Measurements from ENCODE around the gene AIG1. TPM values are rescaled to one million over a fixed set of nuclear protein-coding genes. Genes with fewer than 3 reads are reported as not detected.
"Not testable (repeated sequence)": the region's sequence is repeated elsewhere in the genome, so short reads cannot be mapped to it uniquely, and the experiment has no call there.

The AIG1 gene
- total RNA-seq, 1 donor from 2014 or later = 81.5 TPM

DNA sequence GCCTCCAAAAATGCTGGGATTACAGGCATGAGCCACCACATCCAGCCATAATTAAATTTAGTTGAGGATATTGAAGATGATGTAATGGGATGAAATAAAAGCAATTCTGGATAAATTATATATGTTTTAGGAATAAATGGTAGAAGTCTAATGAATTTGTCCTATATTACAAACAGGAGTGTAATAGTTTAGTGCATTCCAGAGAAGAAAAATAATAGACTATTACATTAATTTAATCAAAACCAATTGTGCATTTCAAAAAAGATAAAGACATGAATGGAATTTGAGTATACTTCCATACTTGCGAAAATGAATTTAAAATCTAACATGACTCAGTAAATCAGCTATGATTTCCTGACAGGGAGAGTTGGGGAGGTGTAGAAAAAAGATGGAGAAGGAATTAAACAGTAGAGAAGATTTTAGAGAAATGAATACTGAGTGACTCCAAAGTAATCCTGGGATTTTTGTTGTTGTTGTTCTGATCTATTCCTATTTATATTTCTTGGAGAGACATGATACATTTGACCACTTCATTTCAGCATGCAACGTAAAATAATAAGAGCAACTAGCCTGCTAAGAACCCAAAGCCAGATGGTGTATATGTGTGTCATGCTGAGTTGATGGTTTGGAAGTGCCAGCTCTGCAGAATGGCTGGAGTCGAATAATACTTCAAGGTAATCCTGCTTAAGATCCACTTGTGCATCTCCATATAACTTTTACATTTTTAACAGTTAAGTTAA is 67.4 kb downstream of the AIG1 start:
- DNase-seq (ENCODE audit: low spot score) = no peak

- no peak for DNase-seq (ENCODE audit: low spot score)
These were observed 68.0 kb downstream of the AIG1 start for GRCh38 chr6:143128681-143129015.

- no peak for DNase-seq (ENCODE audit: low spot score)
These were observed 70.2 kb downstream of the AIG1 start for GRCh38 chr6:143130928-143131327.

DNA sequence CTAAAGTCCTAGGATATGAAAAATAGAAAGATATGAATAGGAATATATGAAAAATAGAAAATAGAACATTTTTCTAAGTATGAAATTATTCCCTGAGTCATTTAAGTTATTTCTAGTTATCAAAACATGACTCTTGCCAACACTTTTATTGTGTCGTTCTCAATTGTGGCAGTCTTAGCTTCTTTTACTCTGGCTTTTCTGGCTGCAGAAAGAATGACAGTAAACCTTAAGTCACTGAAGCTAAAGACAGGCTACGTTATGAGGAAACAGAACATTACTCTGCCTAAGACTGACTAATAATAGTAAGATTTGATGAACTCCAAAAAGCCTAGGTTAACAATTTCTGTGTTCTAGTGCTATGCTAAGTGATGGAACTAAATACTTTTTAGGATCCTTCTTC is 74.6 kb downstream of the AIG1 start:
- DNase-seq (ENCODE audit: low spot score) = no peak

GRCh38 chr6:143135797-143136561 is 75.3 kb downstream of the AIG1 start:
- DNase-seq (ENCODE audit: low spot score) = no peak

DNA sequence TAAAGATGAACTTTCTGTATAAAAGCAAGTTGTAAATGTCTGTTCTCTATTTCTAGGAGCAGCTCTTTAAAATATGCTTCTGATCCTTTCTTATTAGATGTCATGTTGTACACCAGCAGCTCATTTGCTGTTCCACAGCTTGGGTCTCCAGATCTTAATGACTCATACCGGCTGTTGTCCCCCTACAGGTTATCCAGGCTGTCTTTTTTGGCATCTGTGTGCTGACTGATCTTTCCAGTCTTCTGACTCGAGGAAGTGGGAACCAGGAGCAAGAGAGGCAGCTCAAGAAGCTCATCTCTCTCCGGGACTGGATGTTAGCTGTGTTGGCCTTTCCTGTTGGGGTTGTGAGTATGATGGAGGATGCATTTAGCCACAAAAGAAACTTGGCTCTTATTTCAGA is 76.0 kb downstream of the AIG1 start:
- DNase-seq (ENCODE audit: low spot score) = no peak

GRCh38 chr6:143139239-143139784 is 78.6 kb downstream of the AIG1 start:
- DNase-seq (ENCODE audit: low spot score) = no peak

DNA sequence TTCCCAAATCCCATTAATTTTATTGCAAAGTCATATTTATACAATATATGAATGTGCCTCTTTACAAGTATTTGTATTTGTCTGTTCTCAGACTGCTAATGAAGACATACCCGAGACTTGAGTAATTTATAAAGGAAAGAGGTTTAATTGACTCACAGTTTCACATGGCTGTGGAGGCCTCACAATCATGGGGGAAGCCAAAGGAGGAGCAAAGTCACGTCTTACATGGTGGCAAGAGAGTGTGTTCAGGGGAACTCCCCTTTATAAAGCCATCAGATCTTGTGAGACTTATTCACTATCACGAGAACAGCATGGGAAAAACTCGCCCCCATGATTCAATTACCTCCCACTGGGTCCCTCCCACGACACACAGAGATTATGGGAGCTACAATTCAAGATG is 79.2 kb downstream of the AIG1 start:
- DNase-seq (ENCODE audit: low spot score) = not testable (repeated sequence)

GRCh38 chr6:143140767-143141166 is 80.1 kb downstream of the AIG1 start:
- DNase-seq (ENCODE audit: low spot score) = no peak

- no peak for DNase-seq (ENCODE audit: low spot score)
These were observed 80.8 kb downstream of the AIG1 start for GRCh38 chr6:143141442-143141841.

GRCh38 chr6:143146186-143146851 is 85.6 kb downstream of the AIG1 start:
- no peak for DNase-seq (ENCODE audit: low spot score)

GRCh38 chr6:143149771-143150170 is 89.1 kb downstream of the AIG1 start:
- DNase-seq (ENCODE audit: low spot score) = no peak

DNA sequence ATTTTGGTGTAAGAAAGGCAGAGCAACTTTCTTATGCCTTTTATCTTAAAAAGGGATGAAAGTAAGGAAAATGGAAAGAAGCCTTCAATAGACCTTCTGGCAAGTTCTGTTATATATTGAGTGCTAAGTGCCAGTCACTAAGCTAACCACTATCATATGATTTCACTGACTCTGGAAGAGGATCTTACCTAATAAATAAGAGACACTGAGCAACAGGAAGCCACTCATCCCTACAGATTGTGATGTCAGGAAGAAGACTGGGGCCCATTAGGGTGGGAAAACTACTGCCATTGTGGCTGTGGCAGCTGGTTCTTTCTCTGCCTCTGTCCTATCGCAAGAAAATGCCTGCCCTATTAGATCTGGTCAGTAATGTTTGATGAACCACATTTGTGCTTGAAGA is 89.6 kb downstream of the AIG1 start:
- no peak for DNase-seq (ENCODE audit: low spot score)

DNA sequence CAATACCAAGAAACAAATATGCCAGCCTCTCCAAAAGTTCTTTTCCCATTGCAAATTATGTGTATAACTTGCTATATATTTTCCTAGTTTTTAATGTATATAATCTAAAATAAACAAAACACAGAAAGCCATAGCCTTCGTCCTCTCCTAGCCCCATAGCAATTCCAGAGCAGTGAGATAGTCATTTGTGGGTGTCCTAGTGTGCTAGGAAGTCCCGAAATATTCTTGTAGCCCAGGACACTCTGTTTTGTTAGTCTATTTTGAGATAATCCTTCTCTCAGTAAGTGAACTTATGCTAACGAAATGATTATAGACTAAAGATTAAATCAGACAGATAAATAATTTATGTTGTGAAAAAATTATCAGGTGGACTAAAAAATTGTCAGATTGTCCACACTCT is 90.7 kb downstream of the AIG1 start:
- DNase-seq (ENCODE audit: low spot score) = no peak

DNA sequence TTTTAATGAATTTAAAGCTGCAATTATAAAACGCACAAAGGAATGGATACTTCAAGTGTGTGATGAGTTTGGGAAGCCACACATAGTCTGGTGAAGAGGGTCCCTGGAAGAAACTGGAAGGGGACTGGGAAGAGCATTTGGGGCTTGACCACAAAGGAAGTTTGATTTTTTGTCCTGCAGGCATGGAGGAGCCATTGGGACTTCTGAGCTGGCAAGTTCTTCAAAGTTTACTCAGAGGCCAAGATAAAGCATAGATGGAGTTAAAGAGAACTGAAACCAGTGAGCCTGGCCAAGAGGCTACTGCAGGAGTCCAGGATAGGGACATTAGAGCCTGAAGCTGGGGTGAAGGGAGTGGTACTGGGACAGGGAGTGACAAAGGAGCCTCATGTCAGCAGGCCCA is 95.0 kb downstream of the AIG1 start:
- no peak for DNase-seq (ENCODE audit: low spot score)

GRCh38 chr6:143157131-143157530 is 96.4 kb downstream of the AIG1 start:
- DNase-seq (ENCODE audit: low spot score) = no peak

GRCh38 chr6:143158113-143158581 is 97.5 kb downstream of the AIG1 start:
- DNase-seq (ENCODE audit: low spot score) = no peak

DNA sequence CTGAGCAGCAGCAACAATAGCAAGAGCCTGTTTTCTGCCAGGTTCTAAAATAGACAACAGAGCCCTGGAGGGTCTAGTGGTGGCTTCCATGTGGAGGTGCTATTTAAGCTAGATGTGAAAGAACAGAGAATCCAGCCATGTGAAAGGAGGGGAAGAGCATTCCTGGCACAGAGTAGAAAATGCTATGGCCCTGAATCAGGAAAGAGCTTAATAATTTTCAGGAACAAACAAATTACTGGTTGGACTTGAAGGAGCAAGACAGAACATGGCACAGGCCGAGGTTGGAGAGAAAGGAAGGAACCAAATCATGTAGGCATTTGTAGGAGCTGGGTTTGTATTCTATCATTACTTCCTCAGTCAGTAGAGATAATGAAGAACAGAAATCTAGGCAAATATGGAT is 98.3 kb downstream of the AIG1 start:
- no peak for DNase-seq (ENCODE audit: low spot score)

- no peak for DNase-seq (ENCODE audit: low spot score)
These were observed 99.3 kb downstream of the AIG1 start for GRCh38 chr6:143160015-143160414.

DNA sequence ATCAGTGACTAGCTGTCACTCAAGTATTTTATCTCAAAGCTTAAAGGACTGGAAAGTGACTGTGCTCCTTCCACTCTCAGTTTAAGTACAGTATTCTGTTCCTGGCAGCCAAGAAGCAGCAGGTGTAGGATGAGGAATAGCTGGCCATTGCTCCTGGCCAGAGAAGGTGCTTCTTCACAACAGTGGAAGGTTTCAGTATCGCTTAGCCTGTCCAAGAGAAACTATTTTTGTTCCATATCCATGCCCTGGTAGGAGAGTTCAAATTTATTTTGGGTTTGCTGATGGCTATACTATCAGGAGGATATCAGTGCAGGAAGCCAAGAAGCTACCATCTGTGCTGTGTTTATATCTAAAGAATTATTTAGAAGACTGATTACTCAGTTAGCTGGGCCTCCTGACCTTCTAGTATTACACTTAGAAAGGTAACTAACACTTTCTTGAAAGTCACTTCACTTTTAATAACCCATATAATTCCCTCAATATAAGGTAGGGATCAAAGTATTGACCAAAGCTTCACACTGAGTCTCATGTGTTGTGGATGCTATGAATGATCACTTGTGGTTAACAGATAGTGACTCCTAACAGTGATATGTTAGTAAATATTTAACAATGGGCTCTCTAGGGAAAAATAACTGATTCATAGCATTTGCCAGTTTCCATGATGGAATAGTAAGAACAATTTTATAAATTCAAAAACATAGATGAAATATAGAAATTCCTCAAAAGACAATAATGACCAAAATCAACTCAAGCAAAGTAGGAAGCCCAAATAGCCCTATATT is 99.9 kb downstream of the AIG1 start:
- DNase-seq (ENCODE audit: low spot score) = no peak

DNA sequence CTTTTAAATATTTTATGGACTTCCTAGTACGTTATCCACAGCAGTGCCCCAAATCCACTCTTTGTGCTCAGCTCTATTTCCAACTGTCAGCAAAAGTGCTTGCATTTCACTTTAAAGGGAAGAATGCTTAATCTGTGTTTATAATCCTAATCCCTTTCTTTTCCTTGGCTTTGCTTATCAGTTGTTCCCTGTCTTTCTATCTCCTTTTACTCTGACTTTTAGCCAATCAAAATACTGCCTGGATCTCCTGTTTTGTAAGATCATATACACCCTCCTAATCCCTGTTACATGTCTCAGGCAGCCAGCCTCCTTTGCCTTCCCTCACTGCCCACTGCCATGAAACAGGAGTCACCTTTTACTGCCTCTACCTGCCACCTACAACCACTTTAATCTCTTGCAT is 102.9 kb downstream of the AIG1 start:
- DNase-seq (ENCODE audit: low spot score) = no peak
